Activated CD4-positive, alpha-beta T cell treated with anti-CD3 and anti-CD28 coated beads, Interleukin-2, amount 50 U/mL, for 16 hours (primary cell): ENCODE data around the gene HOMER2.
"Not testable (repeated sequence)": the region's sequence is repeated elsewhere in the genome, so short reads cannot be mapped to it uniquely, and the experiment has no call there.

Experiments
- DNase-seq: peaks from one replicate; pipeline ENCODE4 v3.0.0-alpha.2; 2020

The HOMER2 gene

GRCh38 chr15:82963471-82964341 lies 11.2 kb upstream of the HOMER2 start:
- DNase-seq, result no peak

- DNase-seq, result no peak
Observed at GRCh38 chr15:82960766-82961165, 8.2 kb upstream of the HOMER2 start.

- DNase-seq, result no peak
Observed at GRCh38 chr15:82959423-82959822, 6.9 kb upstream of the HOMER2 start.

- DNase-seq, result no peak
Observed at GRCh38 chr15:82958638-82959037, 6.1 kb upstream of the HOMER2 start.

- no peak for DNase-seq
Observed at GRCh38 chr15:82951472-82952157, 905 bp downstream of the HOMER2 start.

GRCh38 chr15:82950746-82951370 lies 1.7 kb downstream of the HOMER2 start:
- peak; percentile 21 for DNase-seq

- no peak for DNase-seq
Observed at GRCh38 chr15:82950295-82950694, 2.2 kb downstream of the HOMER2 start.

GRCh38 chr15:82946155-82946701 lies 6.3 kb downstream of the HOMER2 start:
- DNase-seq, result no peak

- DNase-seq, result no peak
Observed at GRCh38 chr15:82945326-82945725, 7.2 kb downstream of the HOMER2 start.

- no peak for DNase-seq
Observed at GRCh38 chr15:82944821-82945220, 7.7 kb downstream of the HOMER2 start.

- DNase-seq, result no peak
Observed at GRCh38 chr15:82944056-82944455, 8.5 kb downstream of the HOMER2 start.

- no peak for DNase-seq
Observed at GRCh38 chr15:82943176-82943575, 9.3 kb downstream of the HOMER2 start.

GRCh38 chr15:82942691-82943090 lies 9.8 kb downstream of the HOMER2 start:
- DNase-seq, result no peak

GRCh38 chr15:82939678-82940077 lies 12.8 kb downstream of the HOMER2 start:
- not testable (repeated sequence) for DNase-seq

GRCh38 chr15:82937712-82938058 lies 14.8 kb downstream of the HOMER2 start:
- DNase-seq, result no peak

GRCh38 chr15:82936966-82937711 lies 15.4 kb downstream of the HOMER2 start:
- DNase-seq, result no peak

GRCh38 chr15:82935382-82935781 lies 17.1 kb downstream of the HOMER2 start:
- DNase-seq, result no peak

GRCh38 chr15:82934100-82934880 lies 18.2 kb downstream of the HOMER2 start:
- DNase-seq, result no peak

- no peak for DNase-seq
Observed at GRCh38 chr15:82933576-82933975, 18.9 kb downstream of the HOMER2 start.

- DNase-seq, result no peak
Observed at GRCh38 chr15:82931221-82931620, 21.3 kb downstream of the HOMER2 start.

GRCh38 chr15:82930461-82930860 lies 22.1 kb downstream of the HOMER2 start:
- DNase-seq, result no peak

- DNase-seq, result no peak
Observed at GRCh38 chr15:82928711-82929110, 23.8 kb downstream of the HOMER2 start.
